Trophoblast cell (in vitro differentiated cells and primary cell): ENCODE measurements around the gene OPCML.

Experiments used
- DNase-seq, 2 donors: peaks; one replicate each; pipeline ENCODE4 v3.0.0-alpha.2; 2016
- H2AFZ ChIP-seq: 2 replicates; pipeline ENCODE4 v1.6.1; 2013; ENCODE audit warnings: low read length, moderate library complexity, mild to moderate bottlenecking; ENCODE audit not compliant: insufficient read depth, poor library complexity
- H2AK5ac ChIP-seq: 2 replicates; pipeline ENCODE4 v1.6.1; 2013; ENCODE audit warnings: mild to moderate bottlenecking, low read length
- H2BK120ac ChIP-seq: 2 replicates; pipeline ENCODE4 v1.6.1; 2013; ENCODE audit warnings: low read length, mild to moderate bottlenecking, moderate library complexity; ENCODE audit not compliant: insufficient read depth, poor library complexity
- H2BK12ac ChIP-seq: 2 replicates; pipeline ENCODE4 v1.6.1; 2013; ENCODE audit warnings: mild to moderate bottlenecking, low read length, moderate library complexity
- H2BK5ac ChIP-seq: 2 replicates; pipeline ENCODE4 v1.6.1; 2013; ENCODE audit warnings: low read length, low read depth, moderate library complexity, mild to moderate bottlenecking; ENCODE audit not compliant: poor library complexity
- H3K14ac ChIP-seq: 2 replicates; pipeline ENCODE4 v1.6.1; 2013; ENCODE audit warnings: mild to moderate bottlenecking, low read length
- H3K18ac ChIP-seq: 2 replicates; pipeline ENCODE4 v1.6.1; 2013; ENCODE audit warnings: mild to moderate bottlenecking, low read length
- H3K23ac ChIP-seq: 2 replicates; pipeline ENCODE4 v1.6.1; 2013; ENCODE audit warnings: low read length
- H3K27ac ChIP-seq: 2 replicates; pipeline ENCODE4 v1.5.1; 2013; ENCODE audit warnings: low read depth, mild to moderate bottlenecking, inconsistent platforms, low read length, moderate library complexity
- H3K27me3 ChIP-seq: 2 replicates; pipeline ENCODE4 v1.6.1; 2013; ENCODE audit warnings: inconsistent platforms, mild to moderate bottlenecking, low read length, moderate library complexity; ENCODE audit not compliant: insufficient read depth
- H3K36me3 ChIP-seq, 2 experiments: 1 replicate in 1 of 2; 2 replicates in 1 of 2; pipeline ENCODE4 v1.6.1; 2013; ENCODE audit warnings: low read length in 2 of 2, mild to moderate bottlenecking in 2 of 2, moderate library complexity in 1 of 2; ENCODE audit not compliant: insufficient read depth in 2 of 2, control insufficient read depth in 1 of 2
- H3K4ac ChIP-seq: 2 replicates; pipeline ENCODE4 v1.6.1; 2013; ENCODE audit warnings: low read depth, mild to moderate bottlenecking, low read length, moderate library complexity
- H3K4me1 ChIP-seq, 2 experiments: 1 replicate in 1 of 2; 2 replicates in 1 of 2; pipeline ENCODE4 v1.6.1; 2013; ENCODE audit warnings: low read length in 2 of 2, mild to moderate bottlenecking in 2 of 2, moderate library complexity in 1 of 2; ENCODE audit not compliant: insufficient read depth in 2 of 2, control insufficient read depth in 1 of 2
- H3K4me2 ChIP-seq: 2 replicates; pipeline ENCODE4 v1.6.1; 2013; ENCODE audit warnings: inconsistent platforms, mild to moderate bottlenecking, low read length, moderate library complexity
- H3K4me3 ChIP-seq: 2 replicates; pipeline ENCODE4 v1.5.1; 2013; ENCODE audit warnings: mild to moderate bottlenecking, low read depth, low read length, inconsistent platforms
- H3K79me1 ChIP-seq: one replicate; pipeline ENCODE4 v1.6.1; 2013; ENCODE audit warnings: low read length
- H3K79me2 ChIP-seq: 2 replicates; pipeline ENCODE4 v1.6.1; 2013; ENCODE audit warnings: low read length, mild to moderate bottlenecking; ENCODE audit not compliant: control insufficient read depth, insufficient read depth, poor library complexity
- H3K9ac ChIP-seq: 2 replicates; pipeline ENCODE4 v1.6.1; 2013; ENCODE audit warnings: mild to moderate bottlenecking, low read length
- H3K9me3 ChIP-seq: 2 replicates; pipeline ENCODE4 v1.6.1; 2013; ENCODE audit warnings: low read depth, mild to moderate bottlenecking, control low read depth, inconsistent platforms, low read length; ENCODE audit not compliant: insufficient read depth
- H4K12ac ChIP-seq: 2 replicates; pipeline ENCODE4 v1.6.1; 2013; ENCODE audit warnings: low read depth, mild to moderate bottlenecking, low read length, moderate library complexity
- H4K8ac ChIP-seq: 2 replicates; pipeline ENCODE4 v1.6.1; 2013; ENCODE audit warnings: low read depth, mild to moderate bottlenecking, low read length, moderate library complexity
- H4K91ac ChIP-seq: one replicate; pipeline ENCODE4 v1.6.1; 2013; ENCODE audit warnings: low read depth, mild to moderate bottlenecking, low read length, moderate library complexity
- WGBS: extraction: QIAGEN DNeasy Blood & Tissue Kit; methylation state at CpG from one replicate; pipeline ENCODE4 v1.1.7; 2013; ENCODE audit warnings: missing lambda C conversion rate; ENCODE audit not compliant: insufficient read length, insufficient coverage; ENCODE audit errors: extremely low coverage; 5-methylcytosine and 5-hydroxymethylcytosine counted together

The OPCML gene

DNA sequence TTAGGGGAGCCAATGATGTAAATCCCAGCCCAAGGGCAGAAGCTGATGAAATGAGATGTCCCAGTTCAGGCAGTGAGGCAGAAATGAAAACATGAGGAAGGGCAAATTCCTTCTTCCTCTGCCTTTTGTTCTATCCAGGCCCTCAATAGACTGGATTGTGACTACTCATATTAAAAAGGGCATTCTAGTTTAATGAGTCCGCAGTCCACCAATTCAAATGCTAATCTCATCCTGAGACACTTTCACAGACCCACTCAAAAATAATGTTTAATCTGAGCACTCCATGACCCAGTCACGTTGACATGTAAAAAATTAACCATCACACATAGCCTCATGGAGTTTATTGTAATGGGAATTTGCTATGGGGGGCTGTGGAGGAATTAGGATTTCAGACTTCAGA lies 717.9 kb downstream of the OPCML start:
- H4K12ac ChIP-seq: no peak overlapping the region
- H2BK12ac ChIP-seq: no peak overlapping the region
- H4K91ac ChIP-seq: no peak overlapping the region
- no peak overlapping the region for H3K27ac ChIP-seq
- H2BK120ac ChIP-seq: no peak overlapping the region
- H3K9ac ChIP-seq: no peak overlapping the region
- no peak for DNase-seq
- no peak overlapping the region for H3K4me3 ChIP-seq
- H2AK5ac ChIP-seq: no peak overlapping the region
- H2AFZ ChIP-seq: no peak overlapping the region
- H2BK5ac ChIP-seq: no peak overlapping the region
- H3K79me2 ChIP-seq: no peaks in the 10 kb centered on the region
- H3K4ac ChIP-seq: no peak overlapping the region
- H3K79me1 ChIP-seq: no peaks in the 10 kb centered on the region
- no peaks in the 10 kb centered on the region for H3K27me3 ChIP-seq
- WGBS: no CpG with 5 or more reads among the region's 2 CpGs
- no peaks in the 10 kb centered on the region for H3K36me3 ChIP-seq
- H3K4me1 ChIP-seq: no peaks in the 10 kb centered on the region
- H3K9me3 ChIP-seq: no peaks in the 10 kb centered on the region
- H3K14ac ChIP-seq: no peak overlapping the region
- H3K23ac ChIP-seq: no peak overlapping the region
- no peak overlapping the region for H4K8ac ChIP-seq
- no peak overlapping the region for H3K18ac ChIP-seq
- no peak overlapping the region for H3K4me2 ChIP-seq

GRCh38 chr11:132811649-132812048 lies 720.7 kb downstream of the OPCML start:
- H3K79me2 ChIP-seq: no peaks in the 10 kb centered on the region
- no peak overlapping the region for H3K14ac ChIP-seq
- H2BK12ac ChIP-seq: no peak overlapping the region
- H3K36me3 ChIP-seq: no peaks in the 10 kb centered on the region
- H3K79me1 ChIP-seq: no peaks in the 10 kb centered on the region
- no peak overlapping the region for H2BK120ac ChIP-seq
- no peak overlapping the region for H3K27ac ChIP-seq
- no peaks in the 10 kb centered on the region for H3K4me1 ChIP-seq
- no peaks in the 10 kb centered on the region for H3K9me3 ChIP-seq
- H3K4me3 ChIP-seq: no peak overlapping the region
- H3K23ac ChIP-seq: no peak overlapping the region
- H2AFZ ChIP-seq: no peak overlapping the region
- H4K12ac ChIP-seq: no peak overlapping the region
- WGBS: no CpG with 5 or more reads among the region's 6 CpGs
- no peak overlapping the region for H3K18ac ChIP-seq
- no peak overlapping the region for H4K91ac ChIP-seq
- no peak overlapping the region for H3K4me2 ChIP-seq
- no peaks in the 10 kb centered on the region for H3K27me3 ChIP-seq
- H2BK5ac ChIP-seq: no peak overlapping the region
- no peak overlapping the region for H4K8ac ChIP-seq
- H2AK5ac ChIP-seq: no peak overlapping the region
- DNase-seq: no peak
- no peak overlapping the region for H3K9ac ChIP-seq
- no peak overlapping the region for H3K4ac ChIP-seq

GRCh38 chr11:132809070-132809469 lies 723.2 kb downstream of the OPCML start:
- Histone ChIP-seq H3K79me2 (no peaks in the 10 kb centered on the region), H4K91ac (no peak overlapping the region), H2AK5ac (no peak overlapping the region), H2AFZ (no peak overlapping the region), H3K9me3 (no peaks in the 10 kb centered on the region), H3K27me3 (no peaks in the 10 kb centered on the region), H3K4ac (no peak overlapping the region), H3K4me1 (no peaks in the 10 kb centered on the region), H3K79me1 (no peaks in the 10 kb centered on the region), H2BK5ac (no peak overlapping the region), H3K23ac (no peak overlapping the region), H4K8ac (no peak overlapping the region), H2BK12ac (no peak overlapping the region), H2BK120ac (no peak overlapping the region), H3K27ac (no peak overlapping the region), H3K4me2 (no peak overlapping the region), H3K9ac (no peak overlapping the region), H3K18ac (no peak overlapping the region), H4K12ac (no peak overlapping the region), H3K14ac (no peak overlapping the region), H3K36me3 (no peaks in the 10 kb centered on the region), H3K4me3 (no peak overlapping the region)
- DNase-seq: no peak
- no CpG with 5 or more reads among the region's 6 CpGs for WGBS

GRCh38 chr11:132804258-132804657 lies 728.0 kb downstream of the OPCML start:
- no CpG with 5 or more reads among the region's 4 CpGs for WGBS
- Histone ChIP-seq H3K18ac (no peak overlapping the region), H2AK5ac (no peak overlapping the region), H3K9ac (no peak overlapping the region), H3K14ac (no peak overlapping the region), H4K12ac (no peak overlapping the region), H3K23ac (no peak overlapping the region), H3K4ac (no peak overlapping the region), H2BK120ac (no peak overlapping the region), H3K79me1 (no peaks in the 10 kb centered on the region), H3K27me3 (no peaks in the 10 kb centered on the region), H3K79me2 (no peaks in the 10 kb centered on the region), H2AFZ (no peak overlapping the region), H4K91ac (no peak overlapping the region), H3K4me1 (no peaks in the 10 kb centered on the region), H2BK12ac (no peak overlapping the region), H2BK5ac (no peak overlapping the region), H4K8ac (no peak overlapping the region), H3K4me2 (no peak overlapping the region), H3K27ac (no peak overlapping the region), H3K9me3 (no peaks in the 10 kb centered on the region), H3K4me3 (no peak overlapping the region), H3K36me3 (no peaks in the 10 kb centered on the region)
- DNase-seq: no peak
